ENCODE data around the gene MYL2. TPM values are rescaled to one million over a fixed set of nuclear protein-coding genes. Genes with fewer than 3 reads are reported as not detected.

The MYL2 gene
- polyA plus RNA-seq, 2 of the 4 experiments (the other 2 are of a cell fraction): 0.13 TPM; not detected in 1

GRCh38 chr12:110930348-110931314 is 10.3 kb upstream of the MYL2 start (continued):
- TF ChIP-seq NR3C1 (IDR thresholded peaks at IDR 0.05): no peak
- no peak for TF ChIP-seq FOSB (CRISPR knock-in tag; IDR thresholded peaks at IDR 0.05)
- TF ChIP-seq SREBF2 (IDR thresholded peaks at IDR 0.05): no peak

- WGBS (ENCODE audit: missing lambda C conversion rate): 89% methylated on average over 1 of the region's 1 CpG
- POLR2A ChIA-PET: no interaction called here
- no peak overlapping the region for H3K27ac ChIP-seq
- ATAC-seq: no peak
- TF ChIP-seq PHF8 (IDR thresholded peaks at IDR 0.05; ENCODE audit: borderline replicate concordance, low read depth) (no peak), KDM1A (IDR thresholded peaks at IDR 0.05; ENCODE audit: low read depth) (no peak), RAD21 (conservative IDR thresholded peaks at IDR 0.05 in 1 of 2, IDR thresholded peaks at IDR 0.05 in 1 of 2) (no peak), ATOH8 (CRISPR knock-in tag; IDR thresholded peaks at IDR 0.05; ENCODE audit: low read depth) (no peak), TP53 (CRISPR knock-in tag; IDR thresholded peaks at IDR 0.05) (no peak), RARB (CRISPR knock-in tag; IDR thresholded peaks at IDR 0.05) (no peak), GATA3 (IDR thresholded peaks at IDR 0.05; ENCODE audit: borderline replicate concordance) (no peak), NPAS2 (CRISPR knock-in tag; IDR thresholded peaks at IDR 0.05; ENCODE audit: borderline replicate concordance) (no peak), EHMT2 (IDR thresholded peaks at IDR 0.05; ENCODE audit: low read depth) (no peak), REST (IDR thresholded peaks at IDR 0.05) (no peak), HES2 (IDR thresholded peaks at IDR 0.05) (no peak), MAX (IDR thresholded peaks at IDR 0.05) (no peak), ZSCAN20 (CRISPR knock-in tag; IDR thresholded peaks at IDR 0.05) (no peak)
- peaks cover 21% of the 10 kb centered on the region for H3K4me1 ChIP-seq
- FAIRE-seq: no peak
- no peak overlapping the region for H3K4me2 ChIP-seq
- CTCF ChIA-PET: interaction anchor here (0.6 to 2.8 kb wide), 5 partner anchors 10 to 369 kb away, joined by 3 to 10 read pairs (median 4); partner anchors contain the start of gene MYL2
- H3K4me3 ChIP-seq: no peak overlapping the region
- no peaks in the 10 kb centered on the region for H3K9me3 ChIP-seq
- DNase-seq (ENCODE audit: low read depth in 1 of 2, low spot score in 1 of 2): no peak
Observed at GRCh38 chr12:110929818-110930217, 9.4 kb upstream of the MYL2 start.

- no peak overlapping the region for H3K27ac ChIP-seq
- ChIA-PET CTCF (interaction anchor here (0.9 to 2.6 kb wide), 2 partner anchors 12 to 34 kb away, joined by 3 to 10 read pairs; no protein-coding TSS in a partner anchor), POLR2A (interaction anchor here (0.5 kb wide), 1 partner anchor 86 kb away, joined by 4 read pairs; no protein-coding TSS in a partner anchor)
- H3K4me1 ChIP-seq: peaks cover 10% of the 10 kb centered on the region
- no peak for TF ChIP-seq BCL3 (IDR thresholded peaks at IDR 0.05)
- TF ChIP-seq EHF (CRISPR knock-in tag; IDR thresholded peaks at IDR 0.05): no peak
- TF ChIP-seq CTCF (IDR thresholded peaks at IDR 0.05): no peak
- TF ChIP-seq KDM5A (IDR thresholded peaks at IDR 0.05): no peak
- TF ChIP-seq ZSCAN20 (CRISPR knock-in tag; IDR thresholded peaks at IDR 0.05): no peak
- TF ChIP-seq MAX (IDR thresholded peaks at IDR 0.05): no peak
- no peak for TF ChIP-seq RAD21 (conservative IDR thresholded peaks at IDR 0.05 in 1 of 2, IDR thresholded peaks at IDR 0.05 in 1 of 2)
- no peak for TF ChIP-seq FOXS1 (CRISPR knock-in tag; IDR thresholded peaks at IDR 0.05)
- no peaks in the 10 kb centered on the region for H3K9me3 ChIP-seq
- ATAC-seq (no peak), FAIRE-seq (no peak), DNase-seq (ENCODE audit: low read depth in 1 of 2, low spot score in 1 of 2) (no peak)
- no peak overlapping the region for H3K4me3 ChIP-seq
- WGBS (ENCODE audit: missing lambda C conversion rate): 54% methylated on average over 6 of the region's 7 CpGs
- no peak overlapping the region for H3K4me2 ChIP-seq
Observed at GRCh38 chr12:110928700-110929099, 8.3 kb upstream of the MYL2 start.
